Chondrocyte (in vitro differentiated cells): ENCODE data around the gene MMP27. TPM values are rescaled to one million over a fixed set of nuclear protein-coding genes. Genes with fewer than 3 reads are reported as not detected.

Source experiments
- DNase-seq: peaks from one replicate; pipeline ENCODE4 v3.0.0; 2021; ENCODE audit warnings: mixed read lengths, low spot score
- H3K27ac Mint-ChIP-seq: one replicate; pipeline ENCODE4 v1.8.0; 2021; ENCODE audit warnings: mild to moderate bottlenecking, moderate library complexity, mixed read lengths; ENCODE audit not compliant: unreplicated experiment
- H3K27me3 Mint-ChIP-seq: 2 replicates; pipeline ENCODE4 v1.8.0; 2021; ENCODE audit warnings: low read depth, mixed read lengths
- H3K36me3 Mint-ChIP-seq: 2 replicates; pipeline ENCODE4 v1.8.0; 2021; ENCODE audit warnings: low read depth, mixed read lengths
- H3K4me1 Mint-ChIP-seq: 2 replicates; pipeline ENCODE4 v1.8.0; 2021; ENCODE audit warnings: low read depth, mild to moderate bottlenecking, mixed read lengths
- H3K4me3 Mint-ChIP-seq: one replicate; pipeline ENCODE4 v1.8.0; 2021; ENCODE audit warnings: mild to moderate bottlenecking, moderate library complexity, mixed read lengths; ENCODE audit not compliant: unreplicated experiment
- H3K9me3 Mint-ChIP-seq: 2 replicates; pipeline ENCODE4 v1.8.0; 2021; ENCODE audit warnings: low read depth, mixed read lengths
- total RNA-seq: library from RNA; stranded (reverse); gene quantifications from 3 replicates; pipeline ENCODE4 v1.2.1, GENCODE V29; 2021
- TF ChIP-seq, protein P1 (sequence below): fragments of 200-600 bp; sonication (generic); IDR thresholded peaks from 2 replicates; pipeline ENCODE4 v1.5.0; 2021; ENCODE audit warnings: antibody characterized with exemption, mild to moderate bottlenecking, moderate library complexity

Gene MMP27
- total RNA-seq, 1 donor from 2014 or later, result not detected

DNA sequence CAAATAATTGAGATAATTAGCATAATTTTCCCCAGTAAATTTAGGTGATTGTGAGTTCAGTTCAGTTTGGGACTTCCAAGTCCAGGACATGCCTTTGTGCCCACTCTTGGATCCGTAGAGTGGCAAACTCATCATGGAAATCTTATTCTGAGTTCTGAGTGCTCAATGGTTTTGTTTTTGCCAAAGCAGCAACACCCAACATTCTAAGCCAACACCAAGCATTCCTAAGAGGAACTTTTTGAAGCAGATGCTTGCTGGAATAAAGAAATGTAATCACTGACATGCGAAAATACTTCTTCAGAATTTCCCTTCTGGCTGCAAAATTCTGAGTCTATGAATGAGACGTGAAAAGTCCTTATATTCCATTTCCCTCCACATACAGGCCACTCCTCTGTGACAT is 10.4 kb downstream of the MMP27 start:
- H3K36me3 Mint-ChIP-seq, result no peaks in the 10 kb centered on the region
- no peaks in the 10 kb centered on the region for H3K9me3 Mint-ChIP-seq
- DNase-seq, result no peak
- no peak overlapping the region for H3K27ac Mint-ChIP-seq
- H3K4me3 Mint-ChIP-seq, result no peak overlapping the region
- TF ChIP-seq, protein P1, sequence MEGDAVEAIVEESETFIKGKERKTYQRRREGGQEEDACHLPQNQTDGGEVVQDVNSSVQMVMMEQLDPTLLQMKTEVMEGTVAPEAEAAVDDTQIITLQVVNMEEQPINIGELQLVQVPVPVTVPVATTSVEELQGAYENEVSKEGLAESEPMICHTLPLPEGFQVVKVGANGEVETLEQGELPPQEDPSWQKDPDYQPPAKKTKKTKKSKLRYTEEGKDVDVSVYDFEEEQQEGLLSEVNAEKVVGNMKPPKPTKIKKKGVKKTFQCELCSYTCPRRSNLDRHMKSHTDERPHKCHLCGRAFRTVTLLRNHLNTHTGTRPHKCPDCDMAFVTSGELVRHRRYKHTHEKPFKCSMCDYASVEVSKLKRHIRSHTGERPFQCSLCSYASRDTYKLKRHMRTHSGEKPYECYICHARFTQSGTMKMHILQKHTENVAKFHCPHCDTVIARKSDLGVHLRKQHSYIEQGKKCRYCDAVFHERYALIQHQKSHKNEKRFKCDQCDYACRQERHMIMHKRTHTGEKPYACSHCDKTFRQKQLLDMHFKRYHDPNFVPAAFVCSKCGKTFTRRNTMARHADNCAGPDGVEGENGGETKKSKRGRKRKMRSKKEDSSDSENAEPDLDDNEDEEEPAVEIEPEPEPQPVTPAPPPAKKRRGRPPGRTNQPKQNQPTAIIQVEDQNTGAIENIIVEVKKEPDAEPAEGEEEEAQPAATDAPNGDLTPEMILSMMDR, result no peak
- H3K4me1 Mint-ChIP-seq, result no peaks in the 10 kb centered on the region
- H3K27me3 Mint-ChIP-seq, result peaks cover 2% of the 10 kb centered on the region

DNA sequence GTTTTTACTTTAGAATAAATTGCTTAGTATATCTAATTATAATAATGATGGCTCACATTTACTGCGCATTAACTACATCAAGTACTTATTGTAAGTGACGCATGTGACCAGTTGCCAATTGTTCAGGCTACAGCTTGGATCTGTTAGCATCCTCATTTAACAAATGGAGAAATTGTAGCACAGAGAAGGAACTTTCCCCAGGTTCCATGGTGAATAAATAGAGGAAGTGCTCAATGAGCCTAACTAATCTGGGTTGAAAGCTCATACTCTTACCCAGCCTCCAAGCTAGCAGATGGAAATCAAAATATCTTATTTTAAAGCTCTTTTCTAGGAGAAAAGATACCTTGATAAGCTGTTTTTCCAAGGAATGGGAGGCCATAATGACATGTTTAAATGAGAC is 19.8 kb downstream of the MMP27 start:
- peaks cover 2% of the 10 kb centered on the region for H3K9me3 Mint-ChIP-seq
- DNase-seq, result no peak
- H3K27ac Mint-ChIP-seq, result no peak overlapping the region
- no peaks in the 10 kb centered on the region for H3K27me3 Mint-ChIP-seq
- no peaks in the 10 kb centered on the region for H3K36me3 Mint-ChIP-seq
- H3K4me3 Mint-ChIP-seq, result no peak overlapping the region
- TF ChIP-seq, protein P1, result no peak
- peaks cover 10% of the 10 kb centered on the region for H3K4me1 Mint-ChIP-seq

DNA sequence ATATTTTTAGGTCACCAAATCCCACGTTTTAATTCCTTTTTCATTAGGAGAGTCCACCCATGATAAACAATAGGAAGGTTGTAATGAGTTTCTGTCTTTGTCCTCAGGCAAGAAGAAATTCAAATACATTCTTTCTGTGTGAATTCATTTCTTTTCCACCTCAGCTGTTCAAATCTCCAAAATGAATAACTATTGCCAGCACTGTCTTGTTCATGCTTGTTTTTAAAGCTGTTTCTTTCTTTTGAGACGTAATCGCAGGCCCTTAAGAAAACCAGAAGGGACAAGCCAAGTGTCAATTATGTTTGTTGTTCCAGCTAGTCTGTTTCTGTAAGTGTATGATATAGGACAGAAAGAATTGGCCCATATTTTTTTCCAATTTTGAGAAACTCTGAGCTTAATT is 20.2 kb downstream of the MMP27 start:
- peaks cover 10% of the 10 kb centered on the region for H3K4me1 Mint-ChIP-seq
- H3K36me3 Mint-ChIP-seq, result no peaks in the 10 kb centered on the region
- TF ChIP-seq, protein P1, result no peak
- H3K9me3 Mint-ChIP-seq, result peaks cover 2% of the 10 kb centered on the region
- H3K27ac Mint-ChIP-seq, result no peak overlapping the region
- no peak for DNase-seq
- H3K4me3 Mint-ChIP-seq, result no peak overlapping the region
- no peaks in the 10 kb centered on the region for H3K27me3 Mint-ChIP-seq

DNA sequence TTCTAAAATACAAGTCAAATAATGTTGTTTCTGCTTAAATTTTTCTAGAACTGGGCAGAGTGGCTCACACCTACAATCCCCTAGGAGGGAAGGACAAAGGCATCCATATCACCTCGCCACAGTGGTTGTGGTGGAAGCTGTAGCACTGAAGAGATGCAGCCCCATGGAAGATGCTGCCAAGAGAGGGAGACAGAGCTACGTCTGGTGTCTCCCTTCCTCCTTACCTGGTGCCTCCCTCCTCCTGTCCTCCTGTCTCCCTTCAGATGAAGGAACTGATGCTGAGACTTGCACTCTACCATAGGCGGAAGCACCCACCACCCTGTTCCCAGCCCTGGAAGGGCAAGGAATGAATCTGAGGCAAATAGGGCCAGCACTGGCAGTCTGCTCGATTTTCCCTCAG is 22.3 kb downstream of the MMP27 start:
- Mint-ChIP-seq H3K9me3 (peaks cover 2% of the 10 kb centered on the region), H3K36me3 (no peaks in the 10 kb centered on the region), H3K4me1 (peaks cover 10% of the 10 kb centered on the region), H3K4me3 (no peak overlapping the region), H3K27ac (no peak overlapping the region), H3K27me3 (no peaks in the 10 kb centered on the region)
- no peak for DNase-seq
- TF ChIP-seq, protein P1, result no peak

DNA sequence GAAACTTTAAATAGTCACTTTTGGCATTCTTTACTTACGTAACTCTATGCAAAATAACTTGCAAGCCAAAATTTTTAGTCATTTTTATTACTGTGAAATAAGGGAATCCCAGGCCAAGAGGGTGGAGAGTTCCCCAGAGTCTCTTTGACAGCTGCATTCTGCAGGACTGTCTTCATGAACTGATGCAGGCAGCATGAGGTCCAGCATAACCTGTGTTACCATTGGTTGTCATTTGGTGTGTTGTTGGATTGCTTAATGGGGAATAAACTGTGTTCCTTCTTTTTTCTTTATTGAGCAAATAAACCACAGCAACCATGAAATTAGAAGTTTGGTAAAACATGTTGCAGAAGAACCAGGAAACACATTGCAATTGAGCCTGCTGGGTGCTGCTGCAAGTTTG is 24.6 kb downstream of the MMP27 start:
- Mint-ChIP-seq H3K4me1 (peaks cover 6% of the 10 kb centered on the region), H3K27me3 (no peaks in the 10 kb centered on the region), H3K27ac (no peak overlapping the region), H3K36me3 (no peaks in the 10 kb centered on the region), H3K4me3 (no peak overlapping the region), H3K9me3 (peaks cover 2% of the 10 kb centered on the region)
- DNase-seq, result no peak
- TF ChIP-seq, protein P1, result no peak
